ENCODE results near the gene SMCHD1.
"Not testable (repeated sequence)": the region's sequence is repeated elsewhere in the genome, so short reads cannot be mapped to it uniquely, and the experiment has no call there.

SMCHD1 gene

DNA sequence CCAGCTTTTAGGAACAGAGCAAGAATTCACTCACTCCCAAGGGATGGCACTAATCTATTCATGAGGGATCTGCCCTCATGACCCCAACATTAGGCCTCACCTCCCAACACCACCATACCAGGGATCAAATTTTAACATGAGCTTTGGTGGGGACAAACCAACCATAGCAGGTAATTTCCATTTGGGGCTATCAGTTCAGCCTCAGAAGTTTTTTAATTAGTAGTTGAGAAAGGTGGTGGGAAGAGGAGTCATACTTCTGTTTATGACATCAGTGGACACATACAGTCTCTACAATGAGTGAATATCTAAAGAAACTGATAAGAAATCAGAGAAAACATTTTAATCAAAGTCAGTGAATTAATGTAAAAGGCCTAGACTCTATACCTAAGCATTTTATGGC lies 131.7 kb downstream of the SMCHD1 start:
- no peak for DNase-seq (ENCODE audit: low read depth)
- H3K4me3 ChIP-seq (ENCODE audit: low read depth, low read length): no peak overlapping the region
- TF ChIP-seq, protein P1, sequence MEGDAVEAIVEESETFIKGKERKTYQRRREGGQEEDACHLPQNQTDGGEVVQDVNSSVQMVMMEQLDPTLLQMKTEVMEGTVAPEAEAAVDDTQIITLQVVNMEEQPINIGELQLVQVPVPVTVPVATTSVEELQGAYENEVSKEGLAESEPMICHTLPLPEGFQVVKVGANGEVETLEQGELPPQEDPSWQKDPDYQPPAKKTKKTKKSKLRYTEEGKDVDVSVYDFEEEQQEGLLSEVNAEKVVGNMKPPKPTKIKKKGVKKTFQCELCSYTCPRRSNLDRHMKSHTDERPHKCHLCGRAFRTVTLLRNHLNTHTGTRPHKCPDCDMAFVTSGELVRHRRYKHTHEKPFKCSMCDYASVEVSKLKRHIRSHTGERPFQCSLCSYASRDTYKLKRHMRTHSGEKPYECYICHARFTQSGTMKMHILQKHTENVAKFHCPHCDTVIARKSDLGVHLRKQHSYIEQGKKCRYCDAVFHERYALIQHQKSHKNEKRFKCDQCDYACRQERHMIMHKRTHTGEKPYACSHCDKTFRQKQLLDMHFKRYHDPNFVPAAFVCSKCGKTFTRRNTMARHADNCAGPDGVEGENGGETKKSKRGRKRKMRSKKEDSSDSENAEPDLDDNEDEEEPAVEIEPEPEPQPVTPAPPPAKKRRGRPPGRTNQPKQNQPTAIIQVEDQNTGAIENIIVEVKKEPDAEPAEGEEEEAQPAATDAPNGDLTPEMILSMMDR (IDR thresholded peaks at IDR 0.05; ENCODE audit: insufficient read depth, low read depth, low read length, missing control alignments): no peak

DNA sequence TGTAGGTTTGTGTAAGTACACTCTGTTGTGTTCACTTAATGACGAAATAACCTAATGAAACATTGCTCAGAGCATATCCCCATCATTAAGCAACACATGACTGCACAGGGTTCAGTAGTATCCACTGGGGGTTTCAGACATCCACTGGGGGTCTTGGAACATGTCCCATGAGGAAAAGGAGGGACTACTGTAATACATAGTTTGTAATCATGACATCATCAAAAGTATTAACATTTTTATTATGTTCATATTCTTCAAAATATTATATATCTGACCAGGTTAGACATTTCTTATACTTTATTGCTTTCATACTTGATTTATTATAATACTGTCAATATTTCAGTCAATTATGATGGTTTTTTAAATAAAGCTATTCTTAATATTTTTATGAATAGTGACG lies 136.9 kb downstream of the SMCHD1 start:
- TF ChIP-seq, protein P1 (IDR thresholded peaks at IDR 0.05; ENCODE audit: insufficient read depth, low read depth, low read length, missing control alignments): no peak
- no peak for DNase-seq (ENCODE audit: low read depth)
- no peak overlapping the region for H3K4me3 ChIP-seq (ENCODE audit: low read depth, low read length)

DNA sequence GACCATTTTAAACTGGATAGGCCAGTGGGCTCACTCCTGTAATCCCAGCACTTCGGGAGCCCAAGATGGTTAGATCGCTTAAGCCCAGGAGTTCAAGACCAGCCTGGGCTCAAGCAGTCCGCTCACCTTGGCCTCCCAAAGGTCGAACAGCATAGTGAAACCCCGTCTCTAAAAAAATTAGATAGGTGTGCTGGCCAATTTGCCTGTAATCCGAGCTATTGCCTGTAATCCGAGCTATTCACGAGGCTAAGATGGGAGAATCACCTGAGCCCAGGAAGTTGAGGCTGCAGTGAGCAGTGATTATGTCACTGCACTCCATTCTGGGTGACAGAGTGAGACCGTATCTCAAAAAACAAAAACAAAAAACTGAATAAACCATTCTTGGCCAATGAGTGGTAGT lies 138.6 kb downstream of the SMCHD1 start:
- no peak overlapping the region for H3K4me3 ChIP-seq (ENCODE audit: low read depth, low read length)
- TF ChIP-seq, protein P1 (IDR thresholded peaks at IDR 0.05; ENCODE audit: insufficient read depth, low read depth, low read length, missing control alignments): no peak
- no peak for DNase-seq (ENCODE audit: low read depth)

DNA sequence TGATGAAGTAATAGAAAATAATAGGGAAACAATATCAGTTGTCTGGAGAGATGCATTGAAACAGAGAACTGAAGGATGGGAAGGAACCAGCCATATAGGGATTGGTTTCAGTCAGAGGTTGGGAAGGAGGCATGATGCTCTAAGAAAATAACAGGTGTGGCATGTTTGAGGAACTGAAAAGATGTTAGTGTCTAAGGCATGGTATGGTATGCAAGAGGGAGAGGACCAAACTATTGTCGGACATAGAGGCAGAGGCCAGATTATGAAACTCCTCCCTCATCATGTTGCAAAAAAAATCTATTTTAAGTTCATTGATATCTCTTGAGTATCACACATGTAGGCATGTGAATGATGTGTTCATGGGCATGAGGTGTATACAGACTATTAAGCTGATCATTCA lies 142.4 kb downstream of the SMCHD1 start:
- TF ChIP-seq, protein P1 (IDR thresholded peaks at IDR 0.05; ENCODE audit: insufficient read depth, low read depth, low read length, missing control alignments): no peak
- no peak overlapping the region for H3K4me3 ChIP-seq (ENCODE audit: low read depth, low read length)
- DNase-seq (ENCODE audit: low read depth): no peak

DNA sequence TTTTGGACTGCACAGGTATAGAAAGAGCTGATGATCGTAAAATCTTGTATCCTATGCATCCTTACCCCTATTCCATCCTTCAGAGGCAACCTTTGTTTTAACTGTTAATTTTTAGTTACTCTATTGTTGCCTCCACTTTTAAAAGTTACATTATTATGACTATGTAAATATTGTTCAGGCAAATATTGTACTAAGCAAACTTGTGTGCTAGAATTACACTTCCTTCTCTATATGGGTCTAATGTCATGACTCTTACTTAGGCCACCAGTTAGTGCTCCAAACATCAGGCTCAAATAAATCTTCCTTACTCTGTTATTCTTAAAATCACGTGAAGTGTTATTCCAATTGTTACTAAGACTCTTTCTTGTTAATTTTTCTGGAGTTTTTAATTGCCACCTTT lies 143.8 kb downstream of the SMCHD1 start:
- no peak overlapping the region for H3K4me3 ChIP-seq (ENCODE audit: low read depth, low read length)
- DNase-seq (ENCODE audit: low read depth): no peak
- TF ChIP-seq, protein P1 (IDR thresholded peaks at IDR 0.05; ENCODE audit: insufficient read depth, low read depth, low read length, missing control alignments): no peak

DNA sequence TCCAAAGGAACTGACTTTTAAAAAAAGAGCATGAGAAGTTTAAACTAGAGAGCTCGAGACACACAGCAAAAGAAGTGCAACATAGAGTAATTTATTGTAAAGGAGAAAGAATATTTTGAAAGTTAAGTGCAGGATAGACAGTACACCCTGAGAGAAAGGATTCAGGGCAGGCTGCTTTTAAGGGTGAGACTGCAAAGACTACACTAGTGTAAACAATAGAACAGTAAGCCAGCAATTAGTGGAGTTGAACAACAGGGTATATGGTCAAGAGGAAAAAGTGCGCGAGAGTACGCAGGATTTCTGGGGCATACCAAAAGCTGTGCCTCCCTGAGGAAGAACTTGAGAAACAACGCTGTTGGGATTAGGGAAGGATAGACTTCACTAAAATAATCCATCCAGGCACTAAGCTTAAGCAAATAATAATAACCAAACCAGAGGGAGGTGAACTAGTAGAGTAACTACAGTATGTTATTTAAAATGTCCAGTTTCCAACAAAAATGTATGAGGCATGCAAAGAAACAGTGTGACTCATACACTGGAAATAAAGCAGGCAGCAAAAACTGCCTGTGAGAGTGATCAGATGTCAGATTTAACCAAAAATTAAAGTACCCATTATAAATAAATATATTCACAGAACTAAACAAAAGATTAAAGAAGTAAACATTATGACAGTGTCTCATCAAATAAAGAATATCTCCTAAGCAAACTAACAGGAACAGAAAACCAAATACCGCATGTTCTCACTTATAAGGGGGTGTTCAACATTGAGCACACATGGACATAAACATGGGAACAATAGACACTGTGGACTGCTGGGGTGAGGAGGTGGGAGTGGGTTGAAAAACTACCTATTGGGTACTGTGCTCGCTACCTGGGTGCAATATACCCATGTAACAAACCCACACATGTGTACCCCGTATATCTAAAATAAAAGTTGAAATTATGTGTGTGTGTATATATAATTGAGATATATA lies 150.7 kb downstream of the SMCHD1 start:
- H3K4me3 ChIP-seq (ENCODE audit: low read depth, low read length): no peak overlapping the region
- TF ChIP-seq, protein P1 (IDR thresholded peaks at IDR 0.05; ENCODE audit: insufficient read depth, low read depth, low read length, missing control alignments): no peak
- no peak for DNase-seq (ENCODE audit: low read depth)

DNA sequence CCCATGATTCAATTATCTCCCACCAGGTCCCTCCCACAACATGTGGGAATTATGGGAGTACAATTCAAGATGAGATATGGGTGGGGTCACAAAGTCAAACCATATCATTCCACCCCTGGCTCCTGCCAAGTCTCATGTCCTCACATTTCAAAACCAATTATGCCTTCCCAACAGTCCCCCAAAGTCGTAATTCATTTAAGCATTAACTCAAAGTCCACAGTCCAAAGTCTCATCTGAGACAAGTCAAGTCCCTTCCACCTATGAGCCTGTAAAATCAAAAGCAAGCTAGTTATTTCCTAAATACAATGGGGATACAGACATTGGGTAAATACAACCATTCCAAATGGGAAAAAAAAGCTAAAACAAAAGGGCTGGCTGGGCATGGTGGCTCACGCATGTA lies 153.1 kb downstream of the SMCHD1 start:
- not testable (repeated sequence) for H3K4me3 ChIP-seq (ENCODE audit: low read depth, low read length); DNase-seq (ENCODE audit: low read depth)

DNA sequence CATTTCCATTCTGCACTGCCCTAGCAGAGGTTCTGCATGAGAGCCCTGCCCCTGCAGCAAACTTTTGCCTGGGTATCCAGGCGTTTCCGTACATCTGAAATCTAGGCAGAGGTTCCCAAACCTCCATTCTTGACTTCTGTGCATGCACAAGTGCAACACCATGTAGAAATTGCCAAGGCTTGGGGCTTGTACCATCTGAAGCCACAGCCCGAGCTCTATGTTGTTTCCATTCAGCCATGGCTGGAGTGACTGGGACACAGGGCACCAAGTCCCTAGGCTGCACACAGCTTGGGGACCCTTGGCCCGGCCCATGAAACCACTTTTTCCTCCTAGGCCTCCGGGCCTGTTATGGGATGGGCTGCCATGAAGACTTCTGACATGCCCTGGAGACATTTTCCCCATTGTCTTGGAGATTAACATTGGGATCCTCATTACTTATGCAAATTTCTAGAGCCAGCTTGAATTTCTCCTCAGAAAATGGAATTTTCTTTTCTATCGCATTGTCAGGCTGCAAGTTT lies 154.2 kb downstream of the SMCHD1 start:
- not testable (repeated sequence) for H3K4me3 ChIP-seq (ENCODE audit: low read depth, low read length); DNase-seq (ENCODE audit: low read depth)

Data from GM12865 (cell line).